Liver (tissue), 9 donors: ENCODE measurements around the gene SPTBN5. TPM values are rescaled to one million over a fixed set of nuclear protein-coding genes. Genes with fewer than 3 reads are reported as not detected.

Experiments used
- DNase-seq: peaks from one replicate; pipeline ENCODE4 v3.0.0-alpha.2; 2017; ENCODE audit warnings: low spot score
- H3K27ac ChIP-seq, 2 donors: one replicate each; pipeline ENCODE4 v1.7.0; 2013; ENCODE audit warnings: inconsistent platforms in 2 of 2, low read length in 2 of 2, control low read depth in 1 of 2, low read depth in 1 of 2, mild to moderate bottlenecking in 1 of 2
- H3K27me3 ChIP-seq, 4 donors: one replicate each; pipeline versions ENCODE4 v1.6.1 to v1.7.0; 2013; ENCODE audit warnings: low read length in 3 of 4, inconsistent platforms in 1 of 4, mild to moderate bottlenecking in 1 of 4, moderate library complexity in 1 of 4; ENCODE audit not compliant: control insufficient read depth in 4 of 4, insufficient read depth in 4 of 4
- H3K36me3 ChIP-seq, 4 donors: one replicate each; pipeline versions ENCODE4 v1.6.1 to v1.7.0; 2013; ENCODE audit warnings: low read length in 3 of 4, mild to moderate bottlenecking in 3 of 4, low read depth in 1 of 4, moderate library complexity in 1 of 4; ENCODE audit not compliant: control insufficient read depth in 4 of 4, insufficient read depth in 3 of 4
- H3K4me1 ChIP-seq, 4 donors: one replicate each; pipeline versions ENCODE4 v1.6.1 to v1.7.0; 2013; ENCODE audit warnings: low read length in 3 of 4, mild to moderate bottlenecking in 3 of 4, moderate library complexity in 1 of 4; ENCODE audit not compliant: control insufficient read depth in 4 of 4, insufficient read depth in 4 of 4
- H3K4me3 ChIP-seq, 3 donors: one replicate each; pipeline versions ENCODE4 v1.6.1 to v1.7.0; 2013; ENCODE audit warnings: low read length in 3 of 3, control low read depth in 1 of 3, low read depth in 1 of 3, mild to moderate bottlenecking in 1 of 3
- H3K9ac ChIP-seq, 2 donors: one replicate each; pipeline ENCODE4 v1.7.0; 2013; ENCODE audit warnings: low read length in 2 of 2, mild to moderate bottlenecking in 2 of 2, moderate library complexity in 2 of 2, control low read depth in 1 of 2, low read depth in 1 of 2
- H3K9me3 ChIP-seq, 4 donors: one replicate each; pipeline versions ENCODE4 v1.6.1 to v1.7.0; 2013; ENCODE audit warnings: low read length in 3 of 4; ENCODE audit not compliant: control insufficient read depth in 4 of 4
- ATF3 ChIP-seq: IDR thresholded peaks from 2 replicates; pipeline ENCODE4 v1.6.1; 2016; ENCODE audit warnings: antibody characterized with exemption
- CTCF ChIP-seq: fragments of 150-350 bp; IDR thresholded peaks from 2 replicates; pipeline ENCODE4 v1.5.1; 2017; ENCODE audit warnings: improper control_type of control experiment, low read depth, low read length; ENCODE audit not compliant: missing input control
- EGR1 ChIP-seq, 2 donors: IDR thresholded peaks; 2 replicates each; pipeline ENCODE4 v1.6.1; 2016 to 2018; ENCODE audit warnings: antibody characterized with exemption in 2 of 2, low read depth in 2 of 2
- FOXA1 ChIP-seq: IDR thresholded peaks from 2 replicates; pipeline ENCODE4 v1.6.1; 2016; ENCODE audit warnings: antibody characterized with exemption
- FOXA2 ChIP-seq: IDR thresholded peaks from 2 replicates; pipeline ENCODE4 v1.6.1; 2016; ENCODE audit warnings: antibody characterized with exemption
- GABPA ChIP-seq, 2 donors: IDR thresholded peaks in 1 of 2; conservative IDR thresholded peaks in 1 of 2; 2 replicates each; pipeline ENCODE4 v1.6.1; 2016; ENCODE audit warnings: antibody characterized with exemption in 2 of 2, mild to moderate bottlenecking in 1 of 2, moderate library complexity in 1 of 2
- HNF4G ChIP-seq: IDR thresholded peaks from 2 replicates; pipeline ENCODE4 v1.6.1; 2016; ENCODE audit warnings: antibody characterized with exemption
- JUND ChIP-seq, 2 donors: IDR thresholded peaks; 2 replicates each; pipeline ENCODE4 v1.6.1; 2016; ENCODE audit warnings: antibody characterized with exemption in 2 of 2
- MAX ChIP-seq: IDR thresholded peaks from 2 replicates; pipeline ENCODE4 v1.6.1; 2016; ENCODE audit warnings: antibody characterized with exemption
- NR2F2 ChIP-seq: IDR thresholded peaks from 2 replicates; pipeline ENCODE4 v1.6.1; 2016; ENCODE audit warnings: antibody characterized with exemption
- RAD21 ChIP-seq, 2 donors: IDR thresholded peaks; 2 replicates each; pipeline ENCODE4 v1.6.1; 2016; ENCODE audit warnings: antibody characterized with exemption in 2 of 2, mild to moderate bottlenecking in 2 of 2
- RXRA ChIP-seq, 2 donors: IDR thresholded peaks; 2 replicates each; pipeline ENCODE4 v1.6.1; 2017 to 2018; ENCODE audit warnings: antibody characterized with exemption in 2 of 2, mild to moderate bottlenecking in 1 of 2
- SP1 ChIP-seq: IDR thresholded peaks from 2 replicates; pipeline ENCODE4 v1.6.1; 2018; ENCODE audit warnings: antibody characterized with exemption, mild to moderate bottlenecking
- TAF1 ChIP-seq: conservative IDR thresholded peaks from 2 replicates; pipeline ENCODE4 v1.6.1; 2016; ENCODE audit warnings: antibody characterized with exemption, mild to moderate bottlenecking
- WGBS: extraction: QIAGEN DNeasy Blood & Tissue Kit; methylation state at CpG from one replicate; pipeline ENCODE4 v1.1.7; 2013; 5-methylcytosine and 5-hydroxymethylcytosine counted together
- polyA plus RNA-seq, 2 donors: library from polyadenylated mRNA; stranded (reverse) in 1 of 2; unstranded in 1 of 2; fragments of 200-250 nt in 1 of 2; fragments of >200 nt in 1 of 2; fragmentation: Nextera tagmentation in 1 of 2; extraction: Ambion mirVana in 1 of 2; gene quantifications; one replicate each; pipeline versions ENCODE4 v1.2.1 to v1.2.3, GENCODE V29; 2013 to 2015
- total RNA-seq, 2 donors: library from RNA; depleted of rRNA; stranded (reverse); fragments of >200 nt; gene quantifications; one replicate each; pipeline ENCODE4 v1.2.3, GENCODE V29; 2014
- TF ChIP-seq, protein P1 (sequence below): IDR thresholded peaks from 2 replicates; pipeline ENCODE4 v1.6.1; 2016; ENCODE audit warnings: antibody characterized with exemption
- TF ChIP-seq, protein P2 (sequence below): IDR thresholded peaks from 2 replicates; pipeline ENCODE4 v1.6.1; 2016; ENCODE audit warnings: antibody characterized with exemption, mild to moderate bottlenecking
- donor health status: healthy.
- donor health status: healthy.
- donor health status: healthy.
- donor health status: healthy.
- donor health status: healthy.

Gene SPTBN5
- total and polyA plus RNA-seq, 4 donors = 0.12 to 1.7 (median 0.17) TPM

DNA sequence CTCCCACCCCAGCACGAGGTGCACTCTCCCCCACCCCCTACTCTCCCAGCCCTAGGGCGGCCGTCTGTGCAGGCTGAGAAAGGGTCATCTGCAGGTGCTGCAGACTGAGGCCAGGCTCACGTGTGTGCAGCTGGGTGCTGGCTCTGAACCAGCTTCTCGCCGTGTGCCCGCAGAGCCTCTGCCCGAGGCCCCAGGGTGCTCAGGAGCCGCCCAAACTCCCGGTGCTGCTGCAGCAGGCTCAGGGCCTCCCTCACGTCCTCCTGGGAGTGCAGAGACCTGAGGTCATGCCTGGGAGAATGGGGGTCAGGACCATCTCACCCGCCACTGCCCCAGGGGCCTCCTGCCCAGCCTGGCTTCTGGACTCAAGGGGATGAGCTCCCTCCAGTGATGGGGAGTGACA is 17.2 kb downstream of the SPTBN5 start:
- TF ChIP-seq NR2F2 = no peak
- TF ChIP-seq RXRA (IDR thresholded peaks at IDR 0.05) = no peak
- TF ChIP-seq FOXA2 = no peak
- no peak for TF ChIP-seq MAX
- no peak for TF ChIP-seq GABPA (IDR thresholded peaks at IDR 0.05 in 1 of 2, conservative IDR thresholded peaks at IDR 0.05 in 1 of 2)
- no peak for TF ChIP-seq FOXA1
- TF ChIP-seq CTCF = no peak
- no peak for TF ChIP-seq JUND (IDR thresholded peaks at IDR 0.05)
- TF ChIP-seq EGR1 (IDR thresholded peaks at IDR 0.05; ENCODE audit: low read depth in 2 of 2) = no peak
- no peak for TF ChIP-seq TAF1
- TF ChIP-seq RAD21 (IDR thresholded peaks at IDR 0.05) = no peak
- TF ChIP-seq, protein P1, sequence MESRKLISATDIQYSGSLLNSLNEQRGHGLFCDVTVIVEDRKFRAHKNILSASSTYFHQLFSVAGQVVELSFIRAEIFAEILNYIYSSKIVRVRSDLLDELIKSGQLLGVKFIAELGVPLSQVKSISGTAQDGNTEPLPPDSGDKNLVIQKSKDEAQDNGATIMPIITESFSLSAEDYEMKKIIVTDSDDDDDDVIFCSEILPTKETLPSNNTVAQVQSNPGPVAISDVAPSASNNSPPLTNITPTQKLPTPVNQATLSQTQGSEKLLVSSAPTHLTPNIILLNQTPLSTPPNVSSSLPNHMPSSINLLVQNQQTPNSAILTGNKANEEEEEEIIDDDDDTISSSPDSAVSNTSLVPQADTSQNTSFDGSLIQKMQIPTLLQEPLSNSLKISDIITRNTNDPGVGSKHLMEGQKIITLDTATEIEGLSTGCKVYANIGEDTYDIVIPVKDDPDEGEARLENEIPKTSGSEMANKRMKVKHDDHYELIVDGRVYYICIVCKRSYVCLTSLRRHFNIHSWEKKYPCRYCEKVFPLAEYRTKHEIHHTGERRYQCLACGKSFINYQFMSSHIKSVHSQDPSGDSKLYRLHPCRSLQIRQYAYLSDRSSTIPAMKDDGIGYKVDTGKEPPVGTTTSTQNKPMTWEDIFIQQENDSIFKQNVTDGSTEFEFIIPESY = no peak
- TF ChIP-seq SP1 = no peak
- no peak for TF ChIP-seq ATF3
- TF ChIP-seq HNF4G = no peak
- peaks cover 9 to 20% (median 18%) of the 10 kb centered on the region in 4 donors for H3K4me1 ChIP-seq
- no peaks in the 10 kb centered on the region for H3K9me3 ChIP-seq
- H3K27ac ChIP-seq = no peak overlapping the region
- H3K36me3 ChIP-seq = no peaks in the 10 kb centered on the region
- DNase-seq = no peak
- no peak overlapping the region for H3K9ac ChIP-seq
- H3K4me3 ChIP-seq = no peak overlapping the region
- H3K27me3 ChIP-seq = no peaks in the 10 kb centered on the region
- WGBS = 61% methylated on average over 12 of the region's 12 CpGs

DNA sequence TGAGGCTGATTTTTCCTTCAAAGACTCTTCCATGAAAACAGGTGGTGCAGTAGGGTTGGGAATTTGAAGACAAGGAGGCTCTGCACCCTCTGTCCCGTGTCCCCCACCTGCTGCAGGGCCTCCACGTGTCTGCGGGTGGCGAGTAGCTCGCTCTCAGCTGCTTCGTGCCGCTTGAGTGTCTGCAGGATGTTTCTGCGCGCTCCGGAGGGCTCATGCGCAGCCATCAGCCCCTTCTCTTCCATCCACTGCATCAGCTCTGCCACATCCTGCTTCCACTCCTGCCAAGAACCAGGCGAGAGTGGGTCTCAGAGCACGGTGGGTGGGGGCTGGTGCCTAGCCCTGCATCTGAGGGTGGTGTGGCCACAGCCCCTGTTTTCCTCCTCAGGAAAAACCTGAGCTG is 17.8 kb downstream of the SPTBN5 start:
- no peak for DNase-seq
- TF ChIP-seq HNF4G (no peak), CTCF (no peak), EGR1 (IDR thresholded peaks at IDR 0.05; ENCODE audit: low read depth in 2 of 2) (no peak), JUND (IDR thresholded peaks at IDR 0.05) (no peak), MAX (no peak), ATF3 (no peak), SP1 (no peak), RXRA (IDR thresholded peaks at IDR 0.05) (no peak), RAD21 (IDR thresholded peaks at IDR 0.05) (no peak)
- TF ChIP-seq, protein P2, sequence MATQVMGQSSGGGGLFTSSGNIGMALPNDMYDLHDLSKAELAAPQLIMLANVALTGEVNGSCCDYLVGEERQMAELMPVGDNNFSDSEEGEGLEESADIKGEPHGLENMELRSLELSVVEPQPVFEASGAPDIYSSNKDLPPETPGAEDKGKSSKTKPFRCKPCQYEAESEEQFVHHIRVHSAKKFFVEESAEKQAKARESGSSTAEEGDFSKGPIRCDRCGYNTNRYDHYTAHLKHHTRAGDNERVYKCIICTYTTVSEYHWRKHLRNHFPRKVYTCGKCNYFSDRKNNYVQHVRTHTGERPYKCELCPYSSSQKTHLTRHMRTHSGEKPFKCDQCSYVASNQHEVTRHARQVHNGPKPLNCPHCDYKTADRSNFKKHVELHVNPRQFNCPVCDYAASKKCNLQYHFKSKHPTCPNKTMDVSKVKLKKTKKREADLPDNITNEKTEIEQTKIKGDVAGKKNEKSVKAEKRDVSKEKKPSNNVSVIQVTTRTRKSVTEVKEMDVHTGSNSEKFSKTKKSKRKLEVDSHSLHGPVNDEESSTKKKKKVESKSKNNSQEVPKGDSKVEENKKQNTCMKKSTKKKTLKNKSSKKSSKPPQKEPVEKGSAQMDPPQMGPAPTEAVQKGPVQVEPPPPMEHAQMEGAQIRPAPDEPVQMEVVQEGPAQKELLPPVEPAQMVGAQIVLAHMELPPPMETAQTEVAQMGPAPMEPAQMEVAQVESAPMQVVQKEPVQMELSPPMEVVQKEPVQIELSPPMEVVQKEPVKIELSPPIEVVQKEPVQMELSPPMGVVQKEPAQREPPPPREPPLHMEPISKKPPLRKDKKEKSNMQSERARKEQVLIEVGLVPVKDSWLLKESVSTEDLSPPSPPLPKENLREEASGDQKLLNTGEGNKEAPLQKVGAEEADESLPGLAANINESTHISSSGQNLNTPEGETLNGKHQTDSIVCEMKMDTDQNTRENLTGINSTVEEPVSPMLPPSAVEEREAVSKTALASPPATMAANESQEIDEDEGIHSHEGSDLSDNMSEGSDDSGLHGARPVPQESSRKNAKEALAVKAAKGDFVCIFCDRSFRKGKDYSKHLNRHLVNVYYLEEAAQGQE = no peak
- no peaks in the 10 kb centered on the region for H3K9me3 ChIP-seq
- H3K27ac ChIP-seq = no peak overlapping the region
- no peaks in the 10 kb centered on the region for H3K36me3 ChIP-seq
- H3K9ac ChIP-seq = no peak overlapping the region
- peaks cover 3 to 15% (median 12%) of the 10 kb centered on the region in 4 donors for H3K4me1 ChIP-seq
- H3K4me3 ChIP-seq = no peak overlapping the region
- WGBS = 81% methylated on average over 13 of the region's 13 CpGs
- no peaks in the 10 kb centered on the region for H3K27me3 ChIP-seq
